GM13977 (cell line): ENCODE data around the gene PUM1.

ENCODE experiments used
- DNase-seq: peaks from one replicate; pipeline ENCODE4 v3.0.0; 2012; ENCODE audit warnings: low spot score
- in situ Hi-C: fragments of 300-500 bp; cut with MboI; formaldehyde crosslinking; loops from one replicate; pipeline ENCODE4 v1.12.0; 2022; ENCODE audit warnings: low sequenced_read_pairs, low pct_unique_long_range_greater_than_20kb, mixed read lengths, inconsistent platforms; ENCODE audit not compliant: unreplicated experiment
- TF ChIP-seq, protein P1 (sequence below): IDR thresholded peaks from 2 replicates; pipeline ENCODE4 v1.5.1; 2012; ENCODE audit warnings: mild to moderate bottlenecking, control low read depth; ENCODE audit not compliant: insufficient read depth; ENCODE audit errors: extremely low read depth, missing control alignments

PUM1 gene

DNA sequence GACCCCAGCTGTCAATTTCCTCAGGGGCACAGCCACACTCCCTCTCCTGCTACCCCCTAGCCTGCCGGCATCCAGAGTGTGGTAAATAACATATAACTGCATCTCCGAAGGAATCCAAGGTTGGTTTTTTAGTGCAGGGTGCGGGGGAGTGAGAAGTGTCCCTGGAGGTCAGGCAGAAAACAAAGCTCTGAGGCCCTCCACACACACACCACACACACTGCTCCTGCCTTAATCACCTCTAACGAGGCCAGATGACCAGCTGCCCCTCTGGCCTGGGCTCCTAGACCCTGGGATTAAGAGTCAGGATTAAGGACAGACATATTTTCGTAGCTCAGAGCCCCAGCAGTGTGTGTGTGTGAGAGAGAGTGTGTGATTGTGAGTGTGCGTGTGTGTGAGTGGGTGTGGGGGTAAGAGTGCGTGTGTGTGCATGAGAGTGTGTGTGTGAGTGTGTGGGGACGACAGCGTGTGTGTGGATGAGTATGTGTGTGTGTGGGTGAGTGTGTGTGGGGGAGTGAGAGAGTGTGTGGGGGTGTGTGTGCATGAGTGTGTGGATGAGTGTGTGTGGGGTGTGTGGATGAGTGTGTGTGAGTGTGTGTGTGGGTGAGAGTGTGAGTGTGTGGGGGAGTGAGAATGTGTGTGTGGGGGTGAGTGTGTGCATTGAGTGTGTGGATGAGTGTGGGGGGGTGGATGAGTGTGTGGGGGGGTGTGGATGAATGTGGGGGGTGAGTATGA lies 171.6 kb downstream of the PUM1 start:
- TF ChIP-seq, protein P1, sequence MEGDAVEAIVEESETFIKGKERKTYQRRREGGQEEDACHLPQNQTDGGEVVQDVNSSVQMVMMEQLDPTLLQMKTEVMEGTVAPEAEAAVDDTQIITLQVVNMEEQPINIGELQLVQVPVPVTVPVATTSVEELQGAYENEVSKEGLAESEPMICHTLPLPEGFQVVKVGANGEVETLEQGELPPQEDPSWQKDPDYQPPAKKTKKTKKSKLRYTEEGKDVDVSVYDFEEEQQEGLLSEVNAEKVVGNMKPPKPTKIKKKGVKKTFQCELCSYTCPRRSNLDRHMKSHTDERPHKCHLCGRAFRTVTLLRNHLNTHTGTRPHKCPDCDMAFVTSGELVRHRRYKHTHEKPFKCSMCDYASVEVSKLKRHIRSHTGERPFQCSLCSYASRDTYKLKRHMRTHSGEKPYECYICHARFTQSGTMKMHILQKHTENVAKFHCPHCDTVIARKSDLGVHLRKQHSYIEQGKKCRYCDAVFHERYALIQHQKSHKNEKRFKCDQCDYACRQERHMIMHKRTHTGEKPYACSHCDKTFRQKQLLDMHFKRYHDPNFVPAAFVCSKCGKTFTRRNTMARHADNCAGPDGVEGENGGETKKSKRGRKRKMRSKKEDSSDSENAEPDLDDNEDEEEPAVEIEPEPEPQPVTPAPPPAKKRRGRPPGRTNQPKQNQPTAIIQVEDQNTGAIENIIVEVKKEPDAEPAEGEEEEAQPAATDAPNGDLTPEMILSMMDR, result no peak
- in situ Hi-C loops, result no loop called here
- no peak for DNase-seq

DNA sequence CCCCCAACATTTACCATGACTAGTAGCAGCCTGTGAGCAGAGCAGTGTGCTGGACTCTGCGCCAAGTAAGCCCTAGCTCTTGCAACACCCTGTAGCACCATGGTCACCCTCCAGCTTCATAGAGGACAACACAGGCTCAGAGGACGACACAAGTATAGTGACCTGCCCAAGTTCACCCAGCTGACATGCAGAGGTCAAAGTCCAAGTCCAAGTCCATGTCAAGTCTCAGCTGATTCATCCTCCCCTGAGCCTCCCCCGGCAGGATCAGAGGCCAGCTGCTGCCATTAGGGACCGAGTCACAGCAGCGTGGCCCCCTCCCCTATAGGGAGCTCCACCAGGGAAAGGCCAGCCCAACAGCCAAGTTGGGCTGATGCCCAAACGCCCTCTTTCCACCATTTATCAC lies 172.8 kb downstream of the PUM1 start:
- in situ Hi-C loops, result no loop called here
- DNase-seq, result no peak
- TF ChIP-seq, protein P1, result no peak

DNA sequence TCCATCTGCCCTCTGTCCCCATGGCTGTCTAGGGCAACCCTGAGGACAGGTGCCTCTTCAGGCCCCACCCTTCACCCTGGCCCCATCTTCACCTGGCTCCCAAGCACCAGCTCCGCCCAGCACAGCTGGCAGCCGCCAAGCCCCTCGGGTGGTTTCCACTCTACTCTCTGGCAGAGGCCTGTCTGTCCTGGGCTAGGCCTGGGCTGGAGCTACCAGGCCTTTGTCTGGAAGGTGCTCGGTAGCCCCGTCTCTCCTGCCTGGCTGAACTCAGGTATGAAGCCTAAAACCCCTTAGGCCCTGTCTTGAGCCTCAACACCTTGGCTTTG lies 174.3 kb downstream of the PUM1 start:
- TF ChIP-seq, protein P1, result no peak
- in situ Hi-C loops, result no loop called here
- DNase-seq, result no peak

DNA sequence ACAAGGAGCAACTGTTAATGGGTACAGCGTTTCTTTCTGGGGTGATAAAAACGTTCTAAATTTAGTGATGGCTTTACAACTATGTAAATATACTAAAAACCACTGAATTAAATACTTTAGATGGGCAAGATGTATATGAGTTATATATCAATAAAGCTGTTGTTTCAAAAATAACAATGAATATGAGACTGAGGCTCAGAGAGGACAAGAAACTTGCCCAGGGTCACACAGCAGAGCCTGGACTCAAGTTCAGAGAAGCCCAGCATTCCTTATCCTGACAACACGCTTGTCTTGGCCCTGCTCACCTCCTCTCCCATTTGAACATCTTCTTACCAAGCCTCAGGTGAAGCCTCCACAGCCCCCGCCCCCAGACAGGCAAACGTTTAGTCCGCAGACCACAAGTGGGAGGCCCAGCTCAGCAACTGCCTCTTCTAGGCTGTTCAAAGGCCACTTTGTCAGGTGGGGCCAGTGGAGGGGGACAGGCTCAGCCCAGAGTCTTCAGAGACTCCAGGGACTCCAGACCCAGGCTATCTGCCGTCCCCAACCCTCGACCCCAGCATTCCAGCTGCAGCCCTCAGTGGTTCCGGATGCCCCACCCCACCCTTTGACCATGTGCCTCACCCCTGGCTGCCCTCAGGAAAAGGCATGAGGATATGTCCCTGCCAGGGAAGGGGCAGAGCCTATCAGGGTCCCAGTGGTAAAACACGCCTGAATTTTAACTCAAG lies 174.9 kb downstream of the PUM1 start:
- TF ChIP-seq, protein P1, result no peak
- in situ Hi-C loops, result no loop called here
- DNase-seq, result no peak

DNA sequence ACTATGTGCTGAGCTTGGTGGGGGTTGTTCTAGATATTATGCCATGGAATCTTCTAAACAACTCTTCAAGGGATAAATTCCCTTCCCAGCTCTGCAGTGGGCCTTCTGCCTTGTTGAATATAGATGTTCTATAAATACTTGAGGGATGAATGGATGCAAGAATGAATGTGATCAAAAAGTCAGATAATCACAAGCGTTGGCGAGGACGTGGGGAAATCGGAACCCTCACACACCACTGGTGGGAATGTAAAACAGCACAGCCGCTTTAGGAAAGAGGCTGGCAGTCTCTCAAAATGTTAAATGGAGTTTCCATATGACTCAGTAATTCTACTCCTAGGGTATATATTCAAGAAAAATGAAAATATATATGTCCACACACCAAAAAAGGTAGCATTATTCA lies 176.0 kb downstream of the PUM1 start:
- in situ Hi-C loops, result no loop called here
- no peak for DNase-seq
- TF ChIP-seq, protein P1, result no peak

DNA sequence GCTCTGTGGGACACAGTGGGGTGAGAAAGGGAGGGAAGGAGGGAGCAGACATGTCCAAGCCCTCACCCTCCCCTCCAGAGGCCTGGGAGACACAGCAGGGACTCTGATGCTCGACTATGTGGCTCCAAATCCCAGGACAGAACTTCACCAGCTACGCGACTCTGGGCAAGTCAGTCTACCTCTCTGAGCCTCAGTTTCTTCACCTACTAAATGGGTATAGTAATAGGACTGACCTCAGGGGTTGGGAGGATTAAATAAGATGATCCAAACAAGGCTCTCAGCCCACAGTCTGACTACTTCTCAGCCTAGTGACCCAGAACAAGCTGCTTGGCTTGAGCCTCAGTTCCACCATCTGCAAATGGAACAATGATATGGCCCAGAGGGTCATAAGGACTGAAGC lies 176.5 kb downstream of the PUM1 start:
- TF ChIP-seq, protein P1, result no peak
- DNase-seq, result no peak
- in situ Hi-C loops, result no loop called here
